BJ (cell line): ENCODE results near the gene TRIM38. TPM values are rescaled to one million over a fixed set of nuclear protein-coding genes. Genes with fewer than 3 reads are reported as not detected.

ENCODE experiments used
- CTCF ChIA-PET: fragments of 350-600 bp; formaldehyde crosslinking; extraction: SDS; loops from one replicate; lab custom pipeline; 2021; ENCODE audit warnings: antibody characterized with exemption, inconsistent platforms; lab: Yijun Ruan, JAX
- POLR2A ChIA-PET: fragments of 300-600 bp; sonication (Branson Sonifier 250); formaldehyde crosslinking; extraction: SDS; loops from one replicate; lab custom pipeline; 2021; ENCODE audit warnings: antibody characterized with exemption; lab: Charles Lee
- DNase-seq: peaks from one replicate; pipeline ENCODE4 v3.0.0-alpha.2; 2011; ENCODE audit warnings: low read depth
- H3K27me3 ChIP-seq: 2 replicates; pipeline ENCODE4 v1.6.0; 2011; ENCODE audit warnings: low read length; ENCODE audit not compliant: control insufficient read depth, insufficient read depth
- H3K36me3 ChIP-seq: 2 replicates; pipeline ENCODE4 v1.5.1; 2011; ENCODE audit warnings: low read length; ENCODE audit not compliant: control insufficient read depth, insufficient read depth
- H3K4me3 ChIP-seq: 2 replicates; pipeline ENCODE4 v1.5.1; 2011; ENCODE audit warnings: low read depth, mild to moderate bottlenecking, control low read depth, low read length
- CTCF ChIP-seq: IDR thresholded peaks from 2 replicates; pipeline ENCODE4 v1.5.1; 2011; ENCODE audit warnings: low read depth, mild to moderate bottlenecking, control low read depth, inconsistent platforms, low read length, moderate library complexity; ENCODE audit not compliant: insufficient read depth
- polyA plus RNA-seq: library from polyadenylated mRNA; depleted of rRNA; stranded (reverse); fragments of >200 nt; gene quantifications from 2 replicates; pipeline ENCODE4 v1.2.3, GENCODE V29; 2011

The TRIM38 gene
- polyA plus RNA-seq, 1 experiment: 4.7 TPM

GRCh38 chr6:25918083-25918683, 44.4 kb upstream of the TRIM38 start:
- ChIA-PET POLR2A (no interaction called here), CTCF (no interaction called here)
- H3K36me3 ChIP-seq: no peaks in the 10 kb centered on the region
- no peak for DNase-seq
- no peaks in the 10 kb centered on the region; the same call in 1 of the 2 replicates for H3K27me3 ChIP-seq
- no peak for TF ChIP-seq CTCF
- H3K4me3 ChIP-seq: no peak overlapping the region

GRCh38 chr6:25919657-25920056, 42.9 kb upstream of the TRIM38 start:
- no peaks in the 10 kb centered on the region for H3K36me3 ChIP-seq
- DNase-seq: no peak
- ChIA-PET CTCF (interaction anchor here (1.3 to 1.4 kb wide), 2 partner anchors 10 to 132 kb away, joined by 3 to 8 read pairs; no protein-coding TSS in a partner anchor), POLR2A (no interaction called here)
- no peak for TF ChIP-seq CTCF
- no peak overlapping the region for H3K4me3 ChIP-seq
- H3K27me3 ChIP-seq: no peaks in the 10 kb centered on the region

- Histone ChIP-seq H3K27me3 (no peaks in the 10 kb centered on the region), H3K36me3 (no peaks in the 10 kb centered on the region), H3K4me3 (no peak overlapping the region)
- no peak for TF ChIP-seq CTCF
- ChIA-PET POLR2A (no interaction called here), CTCF (no interaction called here)
- DNase-seq: no peak
Measured at GRCh38 chr6:25921525-25922203, 40.9 kb upstream of the TRIM38 start.

- no peaks in the 10 kb centered on the region for H3K36me3 ChIP-seq
- H3K27me3 ChIP-seq: no peaks in the 10 kb centered on the region
- CTCF ChIA-PET: interaction anchor here (0.9 kb wide), 1 partner anchor 53 kb away, joined by 3 read pairs; no protein-coding TSS in a partner anchor
- no peak for DNase-seq
- H3K4me3 ChIP-seq: no peak overlapping the region
- no peak for TF ChIP-seq CTCF
- POLR2A ChIA-PET: no interaction called here
Measured at GRCh38 chr6:25922301-25922700, 40.3 kb upstream of the TRIM38 start.

GRCh38 chr6:25925876-25926275, 36.7 kb upstream of the TRIM38 start:
- CTCF ChIA-PET: interaction anchor here (0.7 to 1.3 kb wide), 2 partner anchors 27 to 714 kb away, joined by 4 read pairs; no protein-coding TSS in a partner anchor
- no peak for TF ChIP-seq CTCF
- no peak for DNase-seq
- H3K27me3 ChIP-seq: no peaks in the 10 kb centered on the region
- POLR2A ChIA-PET: no interaction called here
- H3K36me3 ChIP-seq: no peaks in the 10 kb centered on the region
- H3K4me3 ChIP-seq: no peak overlapping the region
